H1 (cell line): Measurements from ENCODE around the gene HSPA12A. TPM values are rescaled to one million over a fixed set of nuclear protein-coding genes. Genes with fewer than 3 reads are reported as not detected.

Experiments
- CTCF ChIA-PET: fragments of 300-600 bp; sonication (Branson Sonifier 250); formaldehyde crosslinking; loops from one replicate; lab custom pipeline; 2021; ENCODE audit not compliant: partially characterized antibody; lab: Charles Lee
- POLR2A ChIA-PET: fragments of 300-600 bp; sonication (Branson Sonifier 250); formaldehyde crosslinking; loops from one replicate; lab custom pipeline; 2021; ENCODE audit warnings: inconsistent platforms; ENCODE audit not compliant: partially characterized antibody; lab: Charles Lee
- DNase-seq, 2 experiments: peaks; one replicate each; pipeline versions ENCODE4 v3.0.0 to v3.0.0-alpha.2; 2010 to 2022; ENCODE audit warnings: low spot score in 2 of 2, low read depth in 1 of 2, mixed read lengths in 1 of 2
- FAIRE-seq: peaks from 2 replicates; lab custom pipeline; 2011; peaks lifted over from hg19 to GRCh38; lab: Jason Lieb, UNC
- H2AFZ ChIP-seq: 2 replicates; pipeline ENCODE4 v1.8.1; 2012; ENCODE audit warnings: low read length, inconsistent platforms
- H2AK5ac ChIP-seq: 2 replicates; pipeline ENCODE4 v1.6.1; 2013; ENCODE audit warnings: low read depth, low read length
- H2BK120ac ChIP-seq: replicated peaks from 2 replicates; pipeline ENCODE3; 2013; ENCODE audit warnings: low read depth, low read length, inconsistent platforms
- H2BK12ac ChIP-seq: 2 replicates; pipeline ENCODE4 v1.6.1; 2013; ENCODE audit warnings: low read depth, low read length
- H2BK15ac ChIP-seq: 2 replicates; pipeline ENCODE4 v1.6.1; 2013; ENCODE audit warnings: low read length
- H2BK20ac ChIP-seq: 2 replicates; pipeline ENCODE4 v1.6.1; 2013; ENCODE audit warnings: low read length
- H2BK5ac ChIP-seq: 2 replicates; pipeline ENCODE4 v1.6.1; 2013; ENCODE audit warnings: low read depth, low read length
- H3K14ac ChIP-seq: 2 replicates; pipeline ENCODE4 v1.6.1; 2013; ENCODE audit warnings: inconsistent platforms; ENCODE audit not compliant: insufficient read length
- H3K18ac ChIP-seq: 2 replicates; pipeline ENCODE4 v1.6.1; 2013; ENCODE audit warnings: low read length; ENCODE audit errors: extremely low read depth
- H3K23ac ChIP-seq: 2 replicates; pipeline ENCODE4 v1.6.1; 2013; ENCODE audit warnings: inconsistent platforms; ENCODE audit not compliant: insufficient read length
- H3K23me2 ChIP-seq: 2 replicates; pipeline ENCODE4 v1.6.1; 2013; ENCODE audit warnings: low read depth, low read length
- H3K27ac ChIP-seq: 2 replicates; pipeline ENCODE4 v1.6.1; 2011; ENCODE audit warnings: low read depth, low read length, inconsistent platforms
- H3K27me3 ChIP-seq, 4 experiments: replicated peaks in 1 of 4; 1 replicate in 1 of 4; 2 replicates in 3 of 4; pipeline versions ENCODE4 v1.6.1 to v1.8.1; 2011 to 2013; ENCODE audit warnings: low read length in 3 of 4, mild to moderate bottlenecking in 3 of 4, inconsistent platforms in 2 of 4, mixed read lengths in 2 of 4, moderate library complexity in 1 of 4; ENCODE audit not compliant: control insufficient read depth in 3 of 4, insufficient read depth in 3 of 4; ENCODE audit errors: extremely low read depth in 1 of 4
- H3K36me3 ChIP-seq, 4 experiments: 2 replicates each; pipeline versions ENCODE4 v1.6.1 to v1.8.1; 2011 to 2013; ENCODE audit warnings: mild to moderate bottlenecking in 4 of 4, low read length in 3 of 4, moderate library complexity in 2 of 4, control low read depth in 1 of 4, inconsistent platforms in 1 of 4; ENCODE audit not compliant: insufficient read depth in 4 of 4, control insufficient read depth in 2 of 4
- H3K4ac ChIP-seq: replicated peaks from 2 replicates; pipeline ENCODE3; 2013; ENCODE audit warnings: low read length, low read depth, mixed read lengths, inconsistent platforms; ENCODE audit not compliant: insufficient read length
- H3K4me1 ChIP-seq, 4 experiments: replicated peaks in 1 of 4; 1 replicate in 1 of 4; 2 replicates in 3 of 4; pipeline versions ENCODE4 v1.6.1 to v1.8.1; 2011 to 2013; ENCODE audit warnings: low read length in 3 of 4, inconsistent platforms in 2 of 4, mixed read lengths in 1 of 4; ENCODE audit not compliant: insufficient read depth in 4 of 4, control insufficient read depth in 3 of 4
- H3K4me2 ChIP-seq, 2 experiments: 2 replicates each; pipeline versions ENCODE4 v1.6.1 to v1.8.1; 2011 to 2013; ENCODE audit warnings: low read depth in 2 of 2, low read length in 2 of 2, control low read depth in 1 of 2, inconsistent platforms in 1 of 2, mild to moderate bottlenecking in 1 of 2; ENCODE audit not compliant: insufficient read depth in 1 of 2
- H3K4me3 ChIP-seq, 4 experiments: fragments of 200-600, 300-600 bp in 1 of 4; sonication (generic), shearing (Covaris generic), sonication (Bioruptor Twin) in 1 of 4; 2 replicates each; pipeline versions ENCODE4 v1.5.1 to v1.8.1; 2011 to 2016; ENCODE audit warnings: low read length in 4 of 4, low read depth in 3 of 4, control low read depth in 2 of 4, inconsistent platforms in 2 of 4, mild to moderate bottlenecking in 2 of 4, mixed read lengths in 1 of 4, moderate library complexity in 1 of 4; ENCODE audit not compliant: insufficient read depth in 2 of 4; ENCODE audit errors: extremely low read depth in 1 of 4
- H3K56ac ChIP-seq: replicated peaks from 2 replicates; pipeline ENCODE3; 2013; ENCODE audit warnings: low read depth, mild to moderate bottlenecking, mixed read lengths, low read length, inconsistent platforms; ENCODE audit not compliant: insufficient read length
- H3K79me1 ChIP-seq: 2 replicates; pipeline ENCODE4 v1.6.1; 2013; ENCODE audit warnings: low read depth, low read length, control low read depth
- H3K79me2 ChIP-seq, 2 experiments: 2 replicates each; pipeline versions ENCODE4 v1.6.1 to v1.8.1; 2012 to 2013; ENCODE audit warnings: low read length in 2 of 2, mild to moderate bottlenecking in 2 of 2, inconsistent platforms in 1 of 2; ENCODE audit not compliant: insufficient read depth in 2 of 2, control insufficient read depth in 1 of 2
- H3K9ac ChIP-seq, 4 experiments: replicated peaks in 1 of 4; 1 replicate in 1 of 4; 2 replicates in 3 of 4; pipeline versions ENCODE4 v1.6.1 to v1.8.1; 2011 to 2013; ENCODE audit warnings: low read depth in 3 of 4, low read length in 3 of 4, control low read depth in 2 of 4, mild to moderate bottlenecking in 2 of 4, moderate library complexity in 2 of 4, inconsistent platforms in 1 of 4; ENCODE audit errors: extremely low read depth in 1 of 4
- H3K9me3 ChIP-seq, 2 experiments: 2 replicates each; pipeline versions ENCODE4 v1.6.1 to v1.8.1; 2012 to 2013; ENCODE audit warnings: mild to moderate bottlenecking in 2 of 2, moderate library complexity in 2 of 2, control low read depth in 1 of 2, inconsistent platforms in 1 of 2, low read depth in 1 of 2, low read length in 1 of 2, mixed read lengths in 1 of 2; ENCODE audit not compliant: insufficient read depth in 2 of 2
- H4K20me1 ChIP-seq, 2 experiments: replicated peaks in 1 of 2; 2 replicates each; pipeline versions ENCODE3 to v1.8.1; 2011 to 2013; ENCODE audit warnings: inconsistent platforms in 2 of 2, low read length in 2 of 2, mild to moderate bottlenecking in 1 of 2; ENCODE audit not compliant: insufficient read depth in 2 of 2, control insufficient read depth in 1 of 2
- H4K5ac ChIP-seq: 2 replicates; pipeline ENCODE4 v1.6.1; 2013; ENCODE audit warnings: low read length, low read depth, mixed read lengths, inconsistent platforms; ENCODE audit not compliant: insufficient read length
- H4K8ac ChIP-seq: 2 replicates; pipeline ENCODE4 v1.8.0; 2013; ENCODE audit warnings: mild to moderate bottlenecking, moderate library complexity, low read length, inconsistent platforms; ENCODE audit not compliant: insufficient read depth; ENCODE audit errors: extremely low read depth
- H4K91ac ChIP-seq: replicated peaks from 2 replicates; pipeline ENCODE3; 2013; ENCODE audit warnings: low read length, mixed read lengths, inconsistent platforms; ENCODE audit not compliant: insufficient read length
- BRCA1 ChIP-seq: IDR thresholded peaks from 2 replicates; pipeline ENCODE4 v1.6.1; 2012; ENCODE audit warnings: low read depth, low read length, improper control_type of control experiment
- KDM4A ChIP-seq: IDR thresholded peaks from one replicate; pipeline ENCODE4 v1.7.1; 2012; ENCODE audit warnings: low read depth, mild to moderate bottlenecking, moderate library complexity, low read length, inconsistent platforms; ENCODE audit not compliant: severe bottlenecking
- WGBS, 2 experiments: shearing (Covaris generic) in 1 of 2; methylation state at CpG; one replicate each; pipeline versions ENCODE4 v1.1.6 to v1.1.7; 2013 to 2015; ENCODE audit warnings: low lambda C conversion rate in 2 of 2, mixed read lengths in 2 of 2, inconsistent platforms in 1 of 2, low coverage in 1 of 2, missing lambda C conversion rate in 1 of 2; ENCODE audit not compliant: insufficient replicate concordance in 2 of 2, insufficient coverage in 1 of 2, insufficient read length in 1 of 2; ENCODE audit errors: extremely low coverage in 1 of 2, missing lambda C conversion rate in 1 of 2; 5-methylcytosine and 5-hydroxymethylcytosine counted together
- polyA plus RNA-seq, 7 experiments: library from polyadenylated mRNA; depleted of rRNA in 3 of 7; stranded (reverse) in 5 of 7; unstranded in 2 of 7; fragments of >200 nt in 5 of 7; fragments of 200-250 nt in 2 of 7; gene quantifications; 1 replicate in 5 of 7; 2 replicates in 1 of 7; 4 replicates in 1 of 7; pipeline versions ENCODE4 v1.2.1 to v1.2.3, GENCODE V29; 2011 to 2013; ENCODE audit warnings: missing spikeins in 2 of 7, mixed read lengths in 2 of 7
- total RNA-seq: library from RNA; stranded (reverse); fragmentation: NEBNext Ultra II Directional; extraction: Animal tissue kit (Norgen Biotek cat#: 25700); gene quantifications from 2 replicates; pipeline ENCODE4 v1.2.1, GENCODE V29; 2021

HSPA12A gene
- total and polyA plus RNA-seq, 2 of the 8 experiments (the other 6 are each of a cell fraction or from before 2014, with no cell fraction given) = 3.1 to 6.9 TPM

GRCh38 chr10:116674901-116675423 is 67.4 kb downstream of the HSPA12A start:
- no peak overlapping the region for H4K5ac ChIP-seq
- 89% methylated on average over 32 of the region's 32 CpGs; no CpG with 5 or more reads in 1 of the 2 experiments for WGBS, 2 experiments
- no peak overlapping the region for H2BK15ac ChIP-seq
- H2BK20ac ChIP-seq = no peak overlapping the region
- no peak overlapping the region for H4K91ac ChIP-seq
- POLR2A ChIA-PET = no interaction called here
- no peak overlapping the region for H2BK5ac ChIP-seq
- DNase-seq = no peak
- H3K9ac ChIP-seq = no peak overlapping the region
- H3K23me2 ChIP-seq = no peaks in the 10 kb centered on the region; the same call in 1 of the 2 replicates
- CTCF ChIA-PET = interaction anchor here (0.9 to 3.3 kb wide), 9 partner anchors 8 to 122 kb away, joined by 3 to 13 read pairs (median 5); no protein-coding TSS in a partner anchor
- H3K27me3 ChIP-seq = no peaks in the 10 kb centered on the region
- H3K27ac ChIP-seq = no peak overlapping the region
- TF ChIP-seq KDM4A (no peak), BRCA1 (no peak)
- H4K8ac ChIP-seq = no peak overlapping the region; the same call in 1 of the 2 replicates
- H3K14ac ChIP-seq = no peak overlapping the region
- H3K9me3 ChIP-seq = no peaks in the 10 kb centered on the region
- no peak for FAIRE-seq
- no peaks in the 10 kb centered on the region for H3K36me3 ChIP-seq
- H3K4me3 ChIP-seq = no peak overlapping the region
- H3K4me2 ChIP-seq = no peak overlapping the region
- H2BK120ac ChIP-seq = no peak overlapping the region
- H3K18ac ChIP-seq = no peak overlapping the region
- H2BK12ac ChIP-seq = no peak overlapping the region
- H3K23ac ChIP-seq = no peak overlapping the region
- peaks cover 0 to 10% (median 7%) of the 10 kb centered on the region in 4 experiments; a peak in 6 of 7 replicates for H3K4me1 ChIP-seq
- H2AFZ ChIP-seq = no peak overlapping the region
- H3K79me2 ChIP-seq = no peaks in the 10 kb centered on the region
- no peaks in the 10 kb centered on the region for H3K79me1 ChIP-seq
- no peaks in the 10 kb centered on the region for H4K20me1 ChIP-seq
- H3K4ac ChIP-seq = no peak overlapping the region
- no peak overlapping the region for H3K56ac ChIP-seq
- no peak overlapping the region for H2AK5ac ChIP-seq
